ENCODE results near the gene ISG20.

- no peak for TF ChIP-seq GATA2 (IDR thresholded peaks at IDR 0.05; ENCODE audit: low read depth, low read length)
- no peak for TF ChIP-seq GATA3 (IDR thresholded peaks at IDR 0.05; ENCODE audit: low read depth, low read length)
These were observed 64.2 kb downstream of the ISG20 start for GRCh38 chr15:88702983-88703382.
